Astrocyte (in vitro differentiated cells and primary cell): ENCODE measurements around the gene CA7. TPM values are rescaled to one million over a fixed set of nuclear protein-coding genes. Genes with fewer than 3 reads are reported as not detected.

ENCODE experiments used
- DNase-seq: peaks from one replicate; pipeline ENCODE4 v3.0.0-alpha.2; 2010; ENCODE audit warnings: low read depth
- FAIRE-seq: peaks from 2 replicates; lab custom pipeline; 2011; peaks lifted over from hg19 to GRCh38; lab: Jason Lieb, UNC
- H2AFZ ChIP-seq: 2 replicates; pipeline ENCODE4 v1.6.0; 2012; ENCODE audit warnings: low read depth, low read length, inconsistent platforms
- H3K27ac ChIP-seq: 2 replicates; pipeline ENCODE4 v1.5.1; 2011; ENCODE audit warnings: low read depth, low read length, inconsistent platforms
- H3K27me3 ChIP-seq: 2 replicates; pipeline ENCODE4 v1.6.0; 2011; ENCODE audit warnings: low read length, inconsistent platforms; ENCODE audit not compliant: insufficient read depth
- H3K36me3 ChIP-seq: 2 replicates; pipeline ENCODE4 v1.5.1; 2011; ENCODE audit warnings: low read length, inconsistent platforms; ENCODE audit not compliant: insufficient read depth
- H3K4me1 ChIP-seq: 2 replicates; pipeline ENCODE4 v1.5.1; 2011; ENCODE audit warnings: low read length, inconsistent platforms; ENCODE audit not compliant: insufficient read depth
- H3K4me2 ChIP-seq: 2 replicates; pipeline ENCODE4 v1.6.0; 2012; ENCODE audit warnings: low read length, inconsistent platforms
- H3K4me3 ChIP-seq: 2 replicates; pipeline ENCODE4 v1.5.1; 2011; ENCODE audit warnings: low read depth, mild to moderate bottlenecking, low read length, inconsistent platforms; ENCODE audit not compliant: insufficient read depth
- H3K79me2 ChIP-seq: 2 replicates; pipeline ENCODE4 v1.6.0; 2012; ENCODE audit warnings: mild to moderate bottlenecking, low read length, inconsistent platforms; ENCODE audit not compliant: insufficient read depth
- H3K9ac ChIP-seq: 2 replicates; pipeline ENCODE4 v1.6.0; 2012; ENCODE audit warnings: mild to moderate bottlenecking, low read length, inconsistent platforms
- H3K9me3 ChIP-seq: 2 replicates; pipeline ENCODE4 v1.5.1; 2012; ENCODE audit warnings: low read depth, mild to moderate bottlenecking, low read length, inconsistent platforms; ENCODE audit not compliant: insufficient read depth
- H4K20me1 ChIP-seq: 2 replicates; pipeline ENCODE4 v1.6.0; 2012; ENCODE audit warnings: low read length, inconsistent platforms; ENCODE audit not compliant: insufficient read depth
- H3K27ac Mint-ChIP-seq: one replicate; pipeline ENCODE4 v1.8.0; 2021; ENCODE audit warnings: mild to moderate bottlenecking, mixed read lengths; ENCODE audit not compliant: unreplicated experiment
- H3K27me3 Mint-ChIP-seq: one replicate; pipeline ENCODE4 v1.8.0; 2021; ENCODE audit warnings: low read depth, mixed read lengths; ENCODE audit not compliant: unreplicated experiment
- H3K36me3 Mint-ChIP-seq: one replicate; pipeline ENCODE4 v1.8.0; 2021; ENCODE audit warnings: low read depth, mixed read lengths; ENCODE audit not compliant: unreplicated experiment
- H3K4me1 Mint-ChIP-seq: one replicate; pipeline ENCODE4 v1.8.0; 2021; ENCODE audit warnings: low read depth, mixed read lengths; ENCODE audit not compliant: unreplicated experiment
- H3K4me3 Mint-ChIP-seq: one replicate; pipeline ENCODE4 v1.8.0; 2021; ENCODE audit warnings: mild to moderate bottlenecking, moderate library complexity, mixed read lengths; ENCODE audit not compliant: unreplicated experiment
- H3K9me3 Mint-ChIP-seq: one replicate; pipeline ENCODE4 v1.8.0; 2021; ENCODE audit warnings: mild to moderate bottlenecking, mixed read lengths; ENCODE audit not compliant: unreplicated experiment
- CTCF ChIP-seq: IDR thresholded peaks from 2 replicates; pipeline ENCODE4 v1.5.1; 2011; ENCODE audit warnings: low read depth, mild to moderate bottlenecking, inconsistent platforms, low read length, moderate library complexity; ENCODE audit not compliant: insufficient read depth
- EZH2 ChIP-seq: IDR thresholded peaks from 2 replicates; pipeline ENCODE4 v1.6.1; 2012; ENCODE audit warnings: mild to moderate bottlenecking, low read length, inconsistent platforms; ENCODE audit not compliant: insufficient read depth
- total RNA-seq: library from RNA; stranded (reverse); gene quantifications from 2 replicates; pipeline ENCODE4 v1.2.1, GENCODE V29; 2021

Gene CA7
- total RNA-seq, 1 donor from 2014 or later: not detected

GRCh38 chr16:66899945-66900710 lies 55.9 kb downstream of the CA7 start:
- H3K4me2 ChIP-seq: peak overlapping the region; percentile 58
- H3K27me3 ChIP-seq: no peaks in the 10 kb centered on the region
- H3K79me2 ChIP-seq: no peaks in the 10 kb centered on the region
- H3K9ac ChIP-seq: peak overlapping the region; percentile 33
- TF ChIP-seq CTCF (no peak), EZH2 (no peak)
- Mint-ChIP-seq H3K4me3 (peak overlapping the region; percentile 45), H3K9me3 (peaks cover 3% of the 10 kb centered on the region), H3K4me1 (peaks cover 31% of the 10 kb centered on the region), H3K36me3 (no peaks in the 10 kb centered on the region), H3K27ac (peak overlapping the region; percentile 63), H3K27me3 (peaks cover 8% of the 10 kb centered on the region)
- H4K20me1 ChIP-seq: no peaks in the 10 kb centered on the region
- DNase-seq (peak; percentile 35), FAIRE-seq (no peak)
- no peak overlapping the region for H3K4me3 ChIP-seq
- H3K36me3 ChIP-seq: no peaks in the 10 kb centered on the region
- no peak overlapping the region for H2AFZ ChIP-seq
- H3K27ac ChIP-seq: no peak overlapping the region
- H3K9me3 ChIP-seq: no peaks in the 10 kb centered on the region
- peaks cover 12% of the 10 kb centered on the region for H3K4me1 ChIP-seq

DNA sequence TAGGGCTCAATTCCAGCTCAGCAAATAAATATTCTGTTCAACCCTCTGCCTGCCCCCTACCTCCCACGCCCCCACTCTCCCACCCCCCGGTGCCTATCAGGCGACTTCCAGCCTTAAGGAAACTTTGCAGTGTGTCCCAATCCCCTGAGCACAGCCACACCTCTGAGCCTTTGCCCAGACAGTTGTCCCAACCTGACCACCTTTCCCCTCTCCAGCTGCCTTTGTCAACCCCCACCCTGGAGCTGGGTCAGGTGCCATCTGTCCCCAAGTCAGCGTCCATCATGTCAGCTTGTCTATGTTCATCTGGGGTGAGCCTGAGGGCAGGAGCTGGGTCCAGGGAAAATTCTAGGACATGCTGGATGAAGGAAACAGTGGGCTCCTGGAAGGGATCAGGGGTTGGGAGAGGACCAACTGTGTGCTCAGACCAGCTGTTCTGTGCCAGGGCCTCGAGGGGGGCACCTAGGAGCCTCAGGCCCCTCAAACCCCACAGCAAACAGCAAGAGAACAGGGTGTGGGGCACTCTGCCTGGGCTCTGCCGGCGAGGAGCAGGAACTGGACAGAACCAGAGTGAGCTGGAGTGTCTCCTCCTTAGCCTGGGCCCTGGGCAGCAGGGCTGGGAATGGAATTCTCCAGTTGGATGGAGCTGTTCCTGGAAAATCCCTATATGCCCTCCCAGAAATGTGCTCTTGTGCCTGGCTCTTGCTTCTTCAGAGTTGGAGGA lies 56.7 kb downstream of the CA7 start:
- Mint-ChIP-seq H3K4me1 (peaks cover 34% of the 10 kb centered on the region), H3K9me3 (peaks cover 3% of the 10 kb centered on the region), H3K27ac (peak overlapping the region; percentile 47), H3K4me3 (no peak overlapping the region), H3K27me3 (peaks cover 8% of the 10 kb centered on the region), H3K36me3 (no peaks in the 10 kb centered on the region)
- Histone ChIP-seq H3K79me2 (no peaks in the 10 kb centered on the region), H3K4me2 (peak overlapping the region; percentile 58), H3K4me1 (peaks cover 12% of the 10 kb centered on the region), H3K9ac (no peak overlapping the region), H4K20me1 (no peaks in the 10 kb centered on the region), H3K27ac (no peak overlapping the region), H3K27me3 (no peaks in the 10 kb centered on the region), H3K4me3 (no peak overlapping the region), H2AFZ (no peak overlapping the region), H3K9me3 (no peaks in the 10 kb centered on the region), H3K36me3 (no peaks in the 10 kb centered on the region)
- DNase-seq (no peak), FAIRE-seq (no peak)
- TF ChIP-seq EZH2: no peak
- TF ChIP-seq CTCF: no peak

GRCh38 chr16:66901626-66902025 lies 57.4 kb downstream of the CA7 start:
- no peak overlapping the region for H3K27ac ChIP-seq
- peaks cover 37% of the 10 kb centered on the region for H3K4me1 Mint-ChIP-seq
- no peak overlapping the region for H3K4me2 ChIP-seq
- H3K4me1 ChIP-seq: peaks cover 12% of the 10 kb centered on the region
- H3K27me3 Mint-ChIP-seq: peaks cover 13% of the 10 kb centered on the region
- H4K20me1 ChIP-seq: no peaks in the 10 kb centered on the region
- H3K36me3 ChIP-seq: no peaks in the 10 kb centered on the region
- H3K79me2 ChIP-seq: no peaks in the 10 kb centered on the region
- FAIRE-seq (no peak), DNase-seq (no peak)
- no peaks in the 10 kb centered on the region for H3K9me3 ChIP-seq
- H3K9ac ChIP-seq: no peak overlapping the region
- peaks cover 7% of the 10 kb centered on the region for H3K9me3 Mint-ChIP-seq
- no peak overlapping the region for H3K4me3 Mint-ChIP-seq
- H3K4me3 ChIP-seq: no peak overlapping the region
- TF ChIP-seq CTCF (no peak), EZH2 (no peak)
- no peak overlapping the region for H2AFZ ChIP-seq
- no peak overlapping the region for H3K27ac Mint-ChIP-seq
- H3K27me3 ChIP-seq: no peaks in the 10 kb centered on the region
- H3K36me3 Mint-ChIP-seq: no peaks in the 10 kb centered on the region
